Large intestine (tissue), 3 donors: ENCODE measurements around the gene ATF6. TPM values are rescaled to one million over a fixed set of nuclear protein-coding genes. Genes with fewer than 3 reads are reported as not detected.

Source experiments
- DNase-seq, 2 donors: peaks; one replicate each; pipeline versions ENCODE4 v3.0.0 to v3.0.0-alpha.2; 2013
- H3K27ac ChIP-seq: one replicate; pipeline ENCODE4 v1.5.1; 2013; ENCODE audit warnings: low read length
- H3K27me3 ChIP-seq: 2 replicates; pipeline ENCODE4 v1.6.1; 2013; ENCODE audit warnings: low read length; ENCODE audit not compliant: control insufficient read depth, insufficient read depth
- H3K36me3 ChIP-seq: 2 replicates; pipeline ENCODE4 v1.6.1; 2013; ENCODE audit warnings: low read length; ENCODE audit not compliant: control insufficient read depth, insufficient read depth
- H3K4me1 ChIP-seq: one replicate; pipeline ENCODE4 v1.6.1; 2013; ENCODE audit warnings: low read length; ENCODE audit not compliant: control insufficient read depth, insufficient read depth
- H3K4me3 ChIP-seq: one replicate; pipeline ENCODE4 v1.5.1; 2013; ENCODE audit warnings: low read length
- H3K9me3 ChIP-seq: one replicate; pipeline ENCODE4 v1.6.1; 2013; ENCODE audit warnings: mild to moderate bottlenecking, low read depth, low read length, moderate library complexity; ENCODE audit not compliant: control insufficient read depth
- WGBS: methylation state at CpG from one replicate; pipeline ENCODE4 v1.1.5; 2013; ENCODE audit warnings: low lambda C conversion rate; ENCODE audit not compliant: insufficient coverage; 5-methylcytosine and 5-hydroxymethylcytosine counted together
- polyA plus RNA-seq: library from polyadenylated mRNA; unstranded; fragments of 120-200 nt; gene quantifications from one replicate; pipeline ENCODE4 v1.2.1, GENCODE V29; 2013

ATF6 gene
- polyA plus RNA-seq, 1 donor: 19.6 TPM

- Histone ChIP-seq H3K9me3 (no peaks in the 10 kb centered on the region), H3K27me3 (no peaks in the 10 kb centered on the region), H3K4me1 (no peaks in the 10 kb centered on the region), H3K4me3 (no peak overlapping the region), H3K27ac (no peak overlapping the region), H3K36me3 (peaks cover 14% of the 10 kb centered on the region)
- no peak for DNase-seq
- WGBS: no CpG with 5 or more reads among the region's 2 CpGs
Observed at GRCh38 chr1:161779393-161779792, 13.3 kb downstream of the ATF6 start.

GRCh38 chr1:161781995-161782394, 15.9 kb downstream of the ATF6 start:
- no peaks in the 10 kb centered on the region for H3K4me1 ChIP-seq
- H3K36me3 ChIP-seq: peaks cover 20% of the 10 kb centered on the region
- H3K9me3 ChIP-seq: no peaks in the 10 kb centered on the region
- no peak for DNase-seq
- H3K27me3 ChIP-seq: no peaks in the 10 kb centered on the region
- H3K4me3 ChIP-seq: no peak overlapping the region
- no peak overlapping the region for H3K27ac ChIP-seq

- WGBS: 100% methylated on average over 1 of the region's 4 CpGs
- Histone ChIP-seq H3K4me1 (no peaks in the 10 kb centered on the region), H3K4me3 (no peak overlapping the region), H3K9me3 (no peaks in the 10 kb centered on the region), H3K36me3 (peaks cover 21% of the 10 kb centered on the region), H3K27ac (no peak overlapping the region), H3K27me3 (no peaks in the 10 kb centered on the region)
- no peak for DNase-seq
Observed at GRCh38 chr1:161782886-161783285, 16.8 kb downstream of the ATF6 start.

GRCh38 chr1:161784968-161785367, 18.8 kb downstream of the ATF6 start:
- Histone ChIP-seq H3K36me3 (peaks cover 26% of the 10 kb centered on the region), H3K9me3 (no peaks in the 10 kb centered on the region), H3K27ac (no peak overlapping the region), H3K4me3 (no peak overlapping the region), H3K4me1 (no peaks in the 10 kb centered on the region), H3K27me3 (no peaks in the 10 kb centered on the region)
- DNase-seq: no peak
- no CpG with 5 or more reads among the region's 1 CpG for WGBS

GRCh38 chr1:161787355-161787754, 21.2 kb downstream of the ATF6 start:
- Histone ChIP-seq H3K27me3 (no peaks in the 10 kb centered on the region), H3K27ac (no peak overlapping the region), H3K4me1 (no peaks in the 10 kb centered on the region), H3K4me3 (no peak overlapping the region), H3K36me3 (peaks cover 35% of the 10 kb centered on the region), H3K9me3 (no peaks in the 10 kb centered on the region)
- no peak for DNase-seq
- 100% methylated on average over 1 of the region's 4 CpGs for WGBS

GRCh38 chr1:161790587-161791317, 24.6 kb downstream of the ATF6 start:
- no peaks in the 10 kb centered on the region for H3K27me3 ChIP-seq
- whole genome bisulfite sequencing: no CpG with 5 or more reads among the region's 4 CpGs
- H3K36me3 ChIP-seq: peaks cover 37% of the 10 kb centered on the region
- no peak overlapping the region for H3K4me3 ChIP-seq
- no peaks in the 10 kb centered on the region for H3K9me3 ChIP-seq
- no peak for DNase-seq
- no peak overlapping the region for H3K27ac ChIP-seq
- H3K4me1 ChIP-seq: no peaks in the 10 kb centered on the region

- no peaks in the 10 kb centered on the region for H3K27me3 ChIP-seq
- WGBS: 100% methylated on average over 2 of the region's 5 CpGs
Observed at GRCh38 chr1:161791904-161792655, 26.0 kb downstream of the ATF6 start.

GRCh38 chr1:161792740-161793139, 26.6 kb downstream of the ATF6 start:
- DNase-seq: peak; percentile 28 to 36
- Histone ChIP-seq H3K9me3 (no peaks in the 10 kb centered on the region), H3K4me3 (no peak overlapping the region), H3K27ac (no peak overlapping the region), H3K36me3 (peaks cover 46% of the 10 kb centered on the region), H3K27me3 (no peaks in the 10 kb centered on the region), H3K4me1 (no peaks in the 10 kb centered on the region)
- WGBS: 40% methylated on average over 1 of the region's 3 CpGs

More at GRCh38 chr1:161791904-161792655, 26.0 kb downstream of the ATF6 start:
- Histone ChIP-seq H3K4me3 (no peak overlapping the region), H3K9me3 (no peaks in the 10 kb centered on the region), H3K36me3 (peaks cover 41% of the 10 kb centered on the region), H3K4me1 (no peaks in the 10 kb centered on the region), H3K27ac (no peak overlapping the region)
- DNase-seq: no peak

- no peak overlapping the region for H3K27ac ChIP-seq
- H3K4me1 ChIP-seq: no peaks in the 10 kb centered on the region
- no peak for DNase-seq
- WGBS: 83% methylated on average over 1 of the region's 1 CpG
- no peaks in the 10 kb centered on the region for H3K27me3 ChIP-seq
- no peak overlapping the region for H3K4me3 ChIP-seq
- H3K9me3 ChIP-seq: no peaks in the 10 kb centered on the region
- H3K36me3 ChIP-seq: peaks cover 23% of the 10 kb centered on the region
Observed at GRCh38 chr1:161799792-161800191, 33.7 kb downstream of the ATF6 start.

GRCh38 chr1:161801955-161802354, 35.8 kb downstream of the ATF6 start:
- Histone ChIP-seq H3K4me3 (no peak overlapping the region), H3K4me1 (no peaks in the 10 kb centered on the region), H3K27me3 (no peaks in the 10 kb centered on the region), H3K27ac (no peak overlapping the region), H3K9me3 (no peaks in the 10 kb centered on the region), H3K36me3 (peaks cover 17% of the 10 kb centered on the region)
- no peak for DNase-seq
- no CpG with 5 or more reads among the region's 7 CpGs for WGBS
